ENCODE results near the gene PSMA7. TPM values are rescaled to one million over a fixed set of nuclear protein-coding genes. Genes with fewer than 3 reads are reported as not detected.

Gene PSMA7
- total and polyA plus RNA-seq, 2 of the 8 experiments (the other 6 are each of a cell fraction or from before 2014, with no cell fraction given): 361 to 648 TPM

- TF ChIP-seq RBBP5 (IDR thresholded peaks at IDR 0.05; ENCODE audit: borderline replicate concordance, low read depth, low read length) (no peak), CBX8 (IDR thresholded peaks at IDR 0.05; ENCODE audit: borderline replicate concordance, low read depth, low read length) (no peak), POU5F1 (IDR thresholded peaks at IDR 0.05; ENCODE audit: low read depth, low read length) (no peak), KDM1A (IDR thresholded peaks at IDR 0.05; ENCODE audit: borderline replicate concordance, low read length) (no peak), ATF3 (IDR thresholded peaks at IDR 0.05; ENCODE audit: insufficient read depth, low read depth, low read length) (no peak), EP300 (IDR thresholded peaks at IDR 0.05; ENCODE audit: borderline replicate concordance in 1 of 2, low read depth in 2 of 2, low read length in 2 of 2) (no peak), SP1 (IDR thresholded peaks at IDR 0.05; ENCODE audit: low read depth, low read length) (no peak)
Measured at GRCh38 chr20:62162765-62163484, 19.7 kb upstream of the PSMA7 start (continued).
